Measurements from ENCODE around the gene TMEM161B. TPM values are rescaled to one million over a fixed set of nuclear protein-coding genes. Genes with fewer than 3 reads are reported as not detected.

TMEM161B gene
- total RNA-seq, 5 donors from 2014 or later (not counting 1 experiment from before 2014, with no cell fraction given), result 24.4 to 28.9 (median 28.2) TPM

- POLR2A ChIA-PET, result no interaction called here
- H3K36me3 Mint-ChIP-seq, result peaks cover 44% of the 10 kb centered on the region
These were observed 38.0 kb downstream of the TMEM161B start for GRCh38 chr5:88230546-88231066.

GRCh38 chr5:88226881-88227450 lies 41.7 kb downstream of the TMEM161B start:
- H3K4me1 ChIP-seq (ENCODE audit: control insufficient read depth in 1 of 2, extremely low read depth in 1 of 2, insufficient read depth in 2 of 2, low read length in 2 of 2), result no peaks in the 10 kb centered on the region
- Mint-ChIP-seq H3K36me3 (peaks cover 35% of the 10 kb centered on the region), H3K27me3 (no peaks in the 10 kb centered on the region), H3K27ac (peak overlapping the region in 1 of 2 donors; percentile 48), H3K4me3 (no peak overlapping the region), H3K4me1 (peaks cover 0 to 5% (median 4%) of the 10 kb centered on the region in 3 donors), H3K9me3 (no peaks in the 10 kb centered on the region)
- peaks cover 0 to 19% of the 10 kb centered on the region in 2 donors for H3K36me3 ChIP-seq (ENCODE audit: control insufficient read depth in 2 of 2, extremely low read depth in 1 of 2, insufficient read depth in 1 of 2, low read length in 1 of 2)
- POLR2A ChIA-PET, result no interaction called here
- 88% methylated on average over 2 of the region's 6 CpGs for WGBS (ENCODE audit: insufficient coverage)
- H3K27ac ChIP-seq (ENCODE audit: low read length), result no peak overlapping the region
- CTCF ChIA-PET, result no interaction called here
- H3K27me3 ChIP-seq (replicated peaks in 1 of 2; ENCODE audit: control insufficient read depth in 2 of 2, extremely low read depth in 1 of 2, insufficient read depth in 2 of 2, low read length in 1 of 2), result no peaks in the 10 kb centered on the region
- H3K4me3 ChIP-seq (ENCODE audit: control insufficient read depth in 1 of 2, extremely low read depth in 1 of 2, low read length in 1 of 2), result no peak overlapping the region
- H3K9me3 ChIP-seq, result no peaks in the 10 kb centered on the region
- no peak for DNase-seq
- no peak for ATAC-seq (replicated peaks in 1 of 4)

More at GRCh38 chr5:88230546-88231066, 38.0 kb downstream of the TMEM161B start:
- H3K27me3 Mint-ChIP-seq, result no peaks in the 10 kb centered on the region
- CTCF ChIA-PET, result interaction anchor here in 1 of 2 donors (0.5 kb wide), 1 partner anchor 450 kb away, joined by 4 read pairs; no protein-coding TSS in a partner anchor
- H3K9me3 Mint-ChIP-seq, result no peaks in the 10 kb centered on the region
- peaks cover 0 to 5% (median 4%) of the 10 kb centered on the region in 3 donors for H3K4me1 Mint-ChIP-seq
- Histone ChIP-seq H3K9me3 (no peaks in the 10 kb centered on the region), H3K27ac (ENCODE audit: low read length) (no peak overlapping the region), H3K27me3 (replicated peaks in 1 of 2; ENCODE audit: control insufficient read depth in 2 of 2, extremely low read depth in 1 of 2, insufficient read depth in 2 of 2, low read length in 1 of 2) (no peaks in the 10 kb centered on the region), H3K4me1 (ENCODE audit: control insufficient read depth in 1 of 2, extremely low read depth in 1 of 2, insufficient read depth in 2 of 2, low read length in 2 of 2) (no peaks in the 10 kb centered on the region), H3K4me3 (ENCODE audit: control insufficient read depth in 1 of 2, extremely low read depth in 1 of 2, low read length in 1 of 2) (no peak overlapping the region), H3K36me3 (ENCODE audit: control insufficient read depth in 2 of 2, extremely low read depth in 1 of 2, insufficient read depth in 1 of 2, low read length in 1 of 2) (peaks cover 0 to 21% of the 10 kb centered on the region in 2 donors)
- no CpG with 5 or more reads among the region's 1 CpG for WGBS (ENCODE audit: insufficient coverage)
- ATAC-seq (replicated peaks in 1 of 4) (no peak), DNase-seq (no peak)
- peak overlapping the region in 1 of 2 donors; percentile 28 for H3K27ac Mint-ChIP-seq
- H3K4me3 Mint-ChIP-seq, result no peak overlapping the region

DNA sequence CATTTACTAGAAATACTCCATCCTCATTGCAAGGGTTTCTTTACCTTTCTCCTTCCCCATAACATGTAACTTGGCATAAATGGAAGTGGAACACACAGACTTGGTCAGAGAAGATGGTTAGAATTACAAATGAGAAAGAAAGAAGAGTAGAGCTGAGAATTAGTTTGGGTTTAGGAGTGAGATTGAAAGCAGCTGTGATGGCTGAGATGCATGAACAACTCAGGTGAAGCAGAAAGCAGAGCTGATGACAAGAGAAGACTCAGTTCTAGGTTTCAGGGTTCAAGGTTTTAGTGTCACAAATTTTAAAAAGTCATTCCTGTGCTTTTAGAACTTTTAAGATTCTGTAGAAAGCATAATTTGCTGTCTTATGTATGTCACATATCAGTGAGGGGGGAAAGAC lies 54.0 kb downstream of the TMEM161B start:
- Mint-ChIP-seq H3K36me3 (peaks cover 67% of the 10 kb centered on the region), H3K27me3 (no peaks in the 10 kb centered on the region), H3K4me3 (no peak overlapping the region), H3K4me1 (no peaks in the 10 kb centered on the region), H3K27ac (no peak overlapping the region), H3K9me3 (no peaks in the 10 kb centered on the region)
- Histone ChIP-seq H3K9me3 (no peaks in the 10 kb centered on the region), H3K4me1 (ENCODE audit: control insufficient read depth in 1 of 2, extremely low read depth in 1 of 2, insufficient read depth in 2 of 2, low read length in 2 of 2) (no peaks in the 10 kb centered on the region), H3K27me3 (replicated peaks in 1 of 2; ENCODE audit: control insufficient read depth in 2 of 2, extremely low read depth in 1 of 2, insufficient read depth in 2 of 2, low read length in 1 of 2) (no peaks in the 10 kb centered on the region), H3K4me3 (ENCODE audit: control insufficient read depth in 1 of 2, extremely low read depth in 1 of 2, low read length in 1 of 2) (no peak overlapping the region), H3K36me3 (ENCODE audit: control insufficient read depth in 2 of 2, extremely low read depth in 1 of 2, insufficient read depth in 1 of 2, low read length in 1 of 2) (peaks cover 3 to 30% of the 10 kb centered on the region in 2 donors), H3K27ac (ENCODE audit: low read length) (no peak overlapping the region)
- ATAC-seq (replicated peaks in 1 of 4), result no peak
- CTCF ChIA-PET, result no interaction called here
- DNase-seq, result no peak
- POLR2A ChIA-PET, result interaction anchor here in 1 of 2 donors (0.5 kb wide), 1 partner anchor 1152 kb away, joined by 3 read pairs; no protein-coding TSS in a partner anchor

DNA sequence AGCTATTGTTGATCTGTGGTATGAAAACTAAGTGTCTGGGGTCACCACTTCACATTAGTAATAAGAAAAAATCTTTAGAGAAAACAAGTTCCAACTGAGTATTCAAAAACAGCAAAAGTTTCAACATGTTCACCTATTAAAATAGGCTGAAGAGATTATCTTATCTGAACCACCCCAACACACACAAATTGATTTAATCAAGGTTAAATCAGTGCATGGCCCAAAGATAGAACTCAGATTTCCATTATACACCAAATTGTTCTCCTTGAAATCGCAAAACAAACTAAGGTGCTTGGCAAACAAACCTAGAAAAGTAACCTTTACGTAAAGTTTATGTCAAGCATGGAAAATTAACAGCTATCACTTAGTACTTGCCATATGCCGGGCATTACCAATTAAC lies 61.1 kb downstream of the TMEM161B start:
- ATAC-seq (replicated peaks in 1 of 4) (no peak), DNase-seq (no peak)
- Histone ChIP-seq H3K27me3 (replicated peaks in 1 of 2; ENCODE audit: control insufficient read depth in 2 of 2, extremely low read depth in 1 of 2, insufficient read depth in 2 of 2, low read length in 1 of 2) (no peaks in the 10 kb centered on the region), H3K27ac (ENCODE audit: low read length) (no peak overlapping the region), H3K4me3 (ENCODE audit: control insufficient read depth in 1 of 2, extremely low read depth in 1 of 2, low read length in 1 of 2) (no peak overlapping the region), H3K36me3 (ENCODE audit: control insufficient read depth in 2 of 2, extremely low read depth in 1 of 2, insufficient read depth in 1 of 2, low read length in 1 of 2) (peaks cover 0 to 5% of the 10 kb centered on the region in 2 donors), H3K4me1 (ENCODE audit: control insufficient read depth in 1 of 2, extremely low read depth in 1 of 2, insufficient read depth in 2 of 2, low read length in 2 of 2) (peaks cover 0 to 6% of the 10 kb centered on the region in 2 experiments), H3K9me3 (no peaks in the 10 kb centered on the region)
- ChIA-PET POLR2A (interaction anchor here in 1 of 2 donors (0.7 kb wide), 1 partner anchor 60 kb away, joined by 3 read pairs; no protein-coding TSS in a partner anchor), CTCF (interaction anchor here in 1 of 2 donors (0.6 to 0.9 kb wide), 2 partner anchors 11 to 41 kb away, joined by 3 to 5 read pairs; no protein-coding TSS in a partner anchor)
- Mint-ChIP-seq H3K4me1 (peaks cover 12 to 16% (median 13%) of the 10 kb centered on the region in 3 donors), H3K9me3 (no peaks in the 10 kb centered on the region), H3K27ac (no peak overlapping the region), H3K27me3 (no peaks in the 10 kb centered on the region), H3K4me3 (no peak overlapping the region), H3K36me3 (peaks cover 52% of the 10 kb centered on the region)
- WGBS (ENCODE audit: insufficient coverage), result 97% methylated on average over 3 of the region's 3 CpGs

DNA sequence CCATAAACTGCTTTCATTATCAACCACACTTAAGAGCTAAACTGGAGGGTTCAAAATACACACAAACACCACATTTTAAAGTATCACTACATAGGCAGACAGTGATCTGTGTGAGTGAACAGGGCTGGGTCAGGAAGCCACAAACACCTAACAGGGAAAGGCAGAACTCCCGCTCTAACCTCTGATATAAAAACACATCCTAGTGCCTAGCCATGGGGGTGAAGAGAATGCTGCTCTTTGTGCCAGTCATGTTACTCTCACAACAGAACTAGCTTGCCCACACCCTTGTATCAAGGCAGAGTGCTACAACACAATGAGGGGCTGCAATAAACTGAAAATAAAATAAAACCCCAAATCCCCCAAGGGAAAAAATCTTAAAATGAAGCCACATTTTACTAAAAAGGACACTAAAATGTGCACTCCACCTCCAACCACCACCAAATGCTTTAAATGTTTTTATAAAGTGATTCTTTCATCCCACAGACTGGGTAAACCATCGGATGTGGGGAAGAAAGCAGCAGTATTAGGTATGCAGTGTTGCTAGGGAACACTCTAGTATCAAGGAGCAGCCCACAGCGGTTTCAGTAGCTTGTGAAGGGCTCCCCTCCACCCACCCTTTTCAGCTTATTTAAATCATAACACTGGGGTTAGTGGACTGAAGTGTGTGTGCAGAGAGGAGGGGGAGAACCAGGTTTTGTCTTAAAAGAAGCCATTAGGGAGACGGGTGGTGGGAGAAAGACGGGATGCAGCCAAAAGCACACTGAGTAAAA lies 64.5 kb downstream of the TMEM161B start:
- ChIA-PET CTCF (no interaction called here), POLR2A (interaction anchor here in 1 of 2 donors (0.6 kb wide), 1 partner anchor 36 kb away, joined by 3 read pairs; no protein-coding TSS in a partner anchor)
- Mint-ChIP-seq H3K36me3 (peaks cover 58% of the 10 kb centered on the region), H3K4me1 (peaks cover 12 to 16% (median 13%) of the 10 kb centered on the region in 3 donors), H3K27ac (peak overlapping the region; percentile 90 to 93), H3K9me3 (no peaks in the 10 kb centered on the region), H3K27me3 (no peaks in the 10 kb centered on the region), H3K4me3 (peak overlapping the region; percentile 43 to 65 (median 63))
- WGBS (ENCODE audit: insufficient coverage), result 58% methylated on average over 2 of the region's 5 CpGs
- ATAC-seq (replicated peaks in 1 of 4) (peak; percentile 92 to 98 (median 95)), DNase-seq (peak in 33 of 35 experiments; percentile 10 to 75 (median 48))
- peaks cover 1 to 12% of the 10 kb centered on the region in 2 donors for H3K36me3 ChIP-seq (ENCODE audit: control insufficient read depth in 2 of 2, extremely low read depth in 1 of 2, insufficient read depth in 1 of 2, low read length in 1 of 2)
- no peak overlapping the region for H3K4me3 ChIP-seq (ENCODE audit: control insufficient read depth in 1 of 2, extremely low read depth in 1 of 2, low read length in 1 of 2)
- H3K9me3 ChIP-seq, result no peaks in the 10 kb centered on the region
- H3K27ac ChIP-seq (ENCODE audit: low read length), result peak overlapping the region; percentile 68
- H3K4me1 ChIP-seq (ENCODE audit: control insufficient read depth in 1 of 2, extremely low read depth in 1 of 2, insufficient read depth in 2 of 2, low read length in 2 of 2), result peaks cover 0 to 6% of the 10 kb centered on the region in 2 experiments
- H3K27me3 ChIP-seq (replicated peaks in 1 of 2; ENCODE audit: control insufficient read depth in 2 of 2, extremely low read depth in 1 of 2, insufficient read depth in 2 of 2, low read length in 1 of 2), result no peaks in the 10 kb centered on the region

GRCh38 chr5:88195636-88196035 lies 73.0 kb downstream of the TMEM161B start:
- DNase-seq, result no peak
- ChIA-PET CTCF (interaction anchor here in 1 of 2 donors (0.9 kb wide), 1 partner anchor 11 kb away, joined by 3 read pairs; no protein-coding TSS in a partner anchor), POLR2A (no interaction called here)
- Mint-ChIP-seq H3K9me3 (peaks cover 0 to 7% (median 5%) of the 10 kb centered on the region in 3 donors), H3K36me3 (peaks cover 68% of the 10 kb centered on the region), H3K27ac (no peak overlapping the region), H3K4me1 (no peaks in the 10 kb centered on the region), H3K27me3 (no peaks in the 10 kb centered on the region), H3K4me3 (no peak overlapping the region)
- Histone ChIP-seq H3K9me3 (no peaks in the 10 kb centered on the region), H3K4me1 (ENCODE audit: control insufficient read depth in 1 of 2, extremely low read depth in 1 of 2, insufficient read depth in 2 of 2, low read length in 2 of 2) (no peaks in the 10 kb centered on the region), H3K27ac (ENCODE audit: low read length) (no peak overlapping the region), H3K27me3 (replicated peaks in 1 of 2; ENCODE audit: control insufficient read depth in 2 of 2, extremely low read depth in 1 of 2, insufficient read depth in 2 of 2, low read length in 1 of 2) (no peaks in the 10 kb centered on the region), H3K4me3 (ENCODE audit: control insufficient read depth in 1 of 2, extremely low read depth in 1 of 2, low read length in 1 of 2) (no peak overlapping the region), H3K36me3 (ENCODE audit: control insufficient read depth in 2 of 2, extremely low read depth in 1 of 2, insufficient read depth in 1 of 2, low read length in 1 of 2) (peaks cover 3 to 17% of the 10 kb centered on the region in 2 donors)
- ATAC-seq (replicated peaks in 1 of 4), result no peak
